ENCODE results near the gene PRRT3. TPM values are rescaled to one million over a fixed set of nuclear protein-coding genes. Genes with fewer than 3 reads are reported as not detected.

The PRRT3 gene
- total and polyA plus RNA-seq, 9 of the 15 experiments (the other 6 are each of a cell fraction or from before 2014, with no cell fraction given): 0.06 to 1.9 (median 1.2) TPM

DNA sequence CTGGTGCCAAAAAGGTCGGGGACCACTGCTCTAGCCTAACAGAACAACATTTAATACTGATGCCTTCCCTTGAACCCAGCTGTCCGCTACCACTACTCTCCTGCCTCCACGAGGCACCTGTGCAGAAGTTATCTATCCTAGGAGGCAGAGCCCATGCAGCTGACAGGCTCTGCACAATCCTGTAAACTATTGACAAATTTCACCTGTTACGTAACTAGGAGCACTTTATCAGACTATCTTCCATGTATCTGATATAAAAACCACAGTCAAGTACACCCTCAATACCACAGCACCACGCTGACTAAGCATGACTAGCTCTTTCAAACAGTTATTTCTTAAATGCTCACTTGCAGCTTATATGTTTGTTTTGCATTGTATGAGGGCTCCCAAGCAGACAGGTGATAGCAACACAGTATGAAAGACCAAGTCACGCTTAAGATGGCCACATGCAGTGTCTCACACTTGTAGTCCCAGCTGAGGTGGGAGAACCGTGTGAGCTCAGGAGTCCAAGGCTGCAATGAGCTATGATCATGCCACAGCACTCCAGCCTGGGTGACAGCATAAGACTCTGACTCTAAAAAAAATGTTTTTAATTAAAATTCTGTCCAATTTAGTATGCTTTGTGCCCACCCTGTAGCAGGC is 39.8 kb downstream of the PRRT3 start (continued):
- TF ChIP-seq, protein P1, sequence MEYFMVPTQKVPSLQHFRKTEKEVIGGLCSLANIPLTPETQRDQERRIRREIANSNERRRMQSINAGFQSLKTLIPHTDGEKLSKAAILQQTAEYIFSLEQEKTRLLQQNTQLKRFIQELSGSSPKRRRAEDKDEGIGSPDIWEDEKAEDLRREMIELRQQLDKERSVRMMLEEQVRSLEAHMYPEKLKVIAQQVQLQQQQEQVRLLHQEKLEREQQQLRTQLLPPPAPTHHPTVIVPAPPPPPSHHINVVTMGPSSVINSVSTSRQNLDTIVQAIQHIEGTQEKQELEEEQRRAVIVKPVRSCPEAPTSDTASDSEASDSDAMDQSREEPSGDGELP (CRISPR knock-in tag; IDR thresholded peaks at IDR 0.05; ENCODE audit: borderline replicate concordance): peak; percentile 52
- TF ChIP-seq SNRNP70 (optimal IDR thresholded peaks at IDR 0.05; ENCODE audit: low read depth, low read length) (no peak), MAFK (IDR thresholded peaks at IDR 0.05; ENCODE audit: low read length) (peak; percentile 83), YY1 (IDR thresholded peaks at IDR 0.05; ENCODE audit: borderline replicate concordance in 1 of 3, control insufficient read depth in 1 of 3, extremely low read depth in 1 of 3, insufficient read depth in 3 of 3, insufficient read length in 1 of 3, insufficient replicate concordance in 2 of 3, low read depth in 1 of 3, low read length in 2 of 3) (peak in 1 of 3 experiments; percentile 76), SREBF2 (CRISPR knock-in tag; IDR thresholded peaks at IDR 0.05) (no peak), GABPA (tag; conservative IDR thresholded peaks at IDR 0.05; ENCODE audit: low read depth) (0 out of 2 replicates have a peak, but pooled peaks have one; percentile 31), SMARCE1 (IDR thresholded peaks at IDR 0.05) (peak; percentile 75; the same call in 1 of the 2 replicates), SMAD2 (IDR thresholded peaks at IDR 0.05; ENCODE audit: low read depth, low read length) (no peak), HMG20B (CRISPR knock-in tag; IDR thresholded peaks at IDR 0.05) (no peak), HCFC1 (IDR thresholded peaks at IDR 0.05; ENCODE audit: low read depth, low read length) (no peak), CEBPB (tag; IDR thresholded peaks at IDR 0.05) (peak; percentile 96), HDAC2 (IDR thresholded peaks at IDR 0.05) (peak; percentile 25; the same call in 1 of the 2 replicates), RBBP5 (IDR thresholded peaks at IDR 0.05; ENCODE audit: borderline replicate concordance, insufficient read depth, low read length, poor library complexity, severe bottlenecking) (peak; percentile 4), EP300 (IDR thresholded peaks at IDR 0.05; ENCODE audit: low read length) (peak; percentile 27; the same call in 1 of the 2 replicates), GABPB2 (CRISPR knock-in tag; conservative IDR thresholded peaks at IDR 0.05) (no peak), ESRRA (IDR thresholded peaks at IDR 0.05; ENCODE audit: borderline replicate concordance, low read depth) (peak; percentile 86; the same call in 1 of the 2 replicates)
- TF ChIP-seq, protein P2, sequence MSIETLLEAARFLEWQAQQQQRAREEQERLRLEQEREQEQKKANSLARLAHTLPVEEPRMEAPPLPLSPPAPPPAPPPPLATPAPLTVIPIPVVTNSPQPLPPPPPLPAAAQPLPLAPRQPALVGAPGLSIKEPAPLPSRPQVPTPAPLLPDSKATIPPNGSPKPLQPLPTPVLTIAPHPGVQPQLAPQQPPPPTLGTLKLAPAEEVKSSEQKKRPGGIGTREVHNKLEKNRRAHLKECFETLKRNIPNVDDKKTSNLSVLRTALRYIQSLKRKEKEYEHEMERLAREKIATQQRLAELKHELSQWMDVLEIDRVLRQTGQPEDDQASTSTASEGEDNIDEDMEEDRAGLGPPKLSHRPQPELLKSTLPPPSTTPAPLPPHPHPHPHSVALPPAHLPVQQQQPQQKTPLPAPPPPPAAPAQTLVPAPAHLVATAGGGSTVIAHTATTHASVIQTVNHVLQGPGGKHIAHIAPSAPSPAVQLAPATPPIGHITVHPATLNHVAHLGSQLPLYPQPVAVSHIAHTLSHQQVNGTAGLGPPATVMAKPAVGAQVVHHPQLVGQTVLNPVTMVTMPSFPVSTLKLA (conservative IDR thresholded peaks at IDR 0.05): peak in 1 of 2 experiments; percentile 48; a peak in 1 of 4 replicates
- TF ChIP-seq, protein P3, sequence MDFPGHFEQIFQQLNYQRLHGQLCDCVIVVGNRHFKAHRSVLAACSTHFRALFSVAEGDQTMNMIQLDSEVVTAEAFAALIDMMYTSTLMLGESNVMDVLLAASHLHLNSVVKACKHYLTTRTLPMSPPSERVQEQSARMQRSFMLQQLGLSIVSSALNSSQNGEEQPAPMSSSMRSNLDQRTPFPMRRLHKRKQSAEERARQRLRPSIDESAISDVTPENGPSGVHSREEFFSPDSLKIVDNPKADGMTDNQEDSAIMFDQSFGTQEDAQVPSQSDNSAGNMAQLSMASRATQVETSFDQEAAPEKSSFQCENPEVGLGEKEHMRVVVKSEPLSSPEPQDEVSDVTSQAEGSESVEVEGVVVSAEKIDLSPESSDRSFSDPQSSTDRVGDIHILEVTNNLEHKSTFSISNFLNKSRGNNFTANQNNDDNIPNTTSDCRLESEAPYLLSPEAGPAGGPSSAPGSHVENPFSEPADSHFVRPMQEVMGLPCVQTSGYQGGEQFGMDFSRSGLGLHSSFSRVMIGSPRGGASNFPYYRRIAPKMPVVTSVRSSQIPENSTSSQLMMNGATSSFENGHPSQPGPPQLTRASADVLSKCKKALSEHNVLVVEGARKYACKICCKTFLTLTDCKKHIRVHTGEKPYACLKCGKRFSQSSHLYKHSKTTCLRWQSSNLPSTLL (IDR thresholded peaks at IDR 0.05): peak; percentile 67; the same call in 1 of the 2 replicates
- TF ChIP-seq, protein P4, sequence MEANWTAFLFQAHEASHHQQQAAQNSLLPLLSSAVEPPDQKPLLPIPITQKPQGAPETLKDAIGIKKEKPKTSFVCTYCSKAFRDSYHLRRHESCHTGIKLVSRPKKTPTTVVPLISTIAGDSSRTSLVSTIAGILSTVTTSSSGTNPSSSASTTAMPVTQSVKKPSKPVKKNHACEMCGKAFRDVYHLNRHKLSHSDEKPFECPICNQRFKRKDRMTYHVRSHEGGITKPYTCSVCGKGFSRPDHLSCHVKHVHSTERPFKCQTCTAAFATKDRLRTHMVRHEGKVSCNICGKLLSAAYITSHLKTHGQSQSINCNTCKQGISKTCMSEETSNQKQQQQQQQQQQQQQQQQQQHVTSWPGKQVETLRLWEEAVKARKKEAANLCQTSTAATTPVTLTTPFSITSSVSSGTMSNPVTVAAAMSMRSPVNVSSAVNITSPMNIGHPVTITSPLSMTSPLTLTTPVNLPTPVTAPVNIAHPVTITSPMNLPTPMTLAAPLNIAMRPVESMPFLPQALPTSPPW (CRISPR knock-in tag; IDR thresholded peaks at IDR 0.05): peak; percentile 15; the same call in 1 of the 2 replicates

All from K562 (cell line).